Measurements from ENCODE around the gene USB1.

DNA sequence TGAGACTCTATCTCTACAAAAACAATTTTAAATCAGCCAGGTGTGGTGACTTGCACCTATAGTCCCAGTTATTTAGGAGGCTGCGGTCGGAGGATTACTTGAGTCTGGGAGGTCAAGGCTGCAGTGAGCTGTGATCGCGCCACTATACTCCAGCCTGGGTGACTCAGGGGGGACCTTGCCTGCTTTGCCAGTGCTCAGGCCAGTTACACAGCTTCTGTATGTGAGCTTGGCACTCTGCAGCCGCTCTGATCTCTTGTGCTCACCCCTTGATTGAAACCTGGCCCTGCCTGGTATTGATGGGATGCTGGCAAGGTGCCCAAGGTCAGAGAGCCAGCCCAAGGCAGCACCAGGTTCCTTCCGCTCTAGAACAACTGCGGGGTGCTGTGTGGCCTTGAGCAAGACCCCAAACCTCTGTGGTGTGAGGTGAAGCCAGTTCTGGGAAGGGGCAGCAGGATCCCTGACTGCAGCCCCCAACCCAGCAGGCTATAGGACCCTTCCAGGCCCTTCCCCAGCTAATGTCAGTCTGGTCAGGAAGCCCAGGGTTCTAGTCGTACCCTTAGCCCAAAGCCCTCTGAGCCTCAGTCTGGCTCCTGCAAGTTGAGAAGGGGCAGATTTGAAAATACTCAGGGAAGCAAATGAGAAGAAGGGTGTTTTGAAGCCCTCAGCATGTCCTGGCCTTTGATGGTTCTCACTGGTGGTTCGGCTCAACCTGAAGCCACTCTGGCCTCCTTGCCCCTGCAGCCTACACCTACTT, 43.2 kb downstream of the USB1 start:
- TF ChIP-seq EZH2phosphoT487 (IDR thresholded peaks at IDR 0.05; ENCODE audit: insufficient read depth, low read depth) = no peak
- TF ChIP-seq EZH2 (IDR thresholded peaks at IDR 0.05; ENCODE audit: insufficient read depth, poor library complexity, severe bottlenecking) = no peak
